Measurements from ENCODE around the gene UST.

Gene UST

GRCh38 chr6:148943451-148943850, 196.6 kb downstream of the UST start:
- H3K9ac ChIP-seq: no peak overlapping the region
- TF ChIP-seq, protein P1, sequence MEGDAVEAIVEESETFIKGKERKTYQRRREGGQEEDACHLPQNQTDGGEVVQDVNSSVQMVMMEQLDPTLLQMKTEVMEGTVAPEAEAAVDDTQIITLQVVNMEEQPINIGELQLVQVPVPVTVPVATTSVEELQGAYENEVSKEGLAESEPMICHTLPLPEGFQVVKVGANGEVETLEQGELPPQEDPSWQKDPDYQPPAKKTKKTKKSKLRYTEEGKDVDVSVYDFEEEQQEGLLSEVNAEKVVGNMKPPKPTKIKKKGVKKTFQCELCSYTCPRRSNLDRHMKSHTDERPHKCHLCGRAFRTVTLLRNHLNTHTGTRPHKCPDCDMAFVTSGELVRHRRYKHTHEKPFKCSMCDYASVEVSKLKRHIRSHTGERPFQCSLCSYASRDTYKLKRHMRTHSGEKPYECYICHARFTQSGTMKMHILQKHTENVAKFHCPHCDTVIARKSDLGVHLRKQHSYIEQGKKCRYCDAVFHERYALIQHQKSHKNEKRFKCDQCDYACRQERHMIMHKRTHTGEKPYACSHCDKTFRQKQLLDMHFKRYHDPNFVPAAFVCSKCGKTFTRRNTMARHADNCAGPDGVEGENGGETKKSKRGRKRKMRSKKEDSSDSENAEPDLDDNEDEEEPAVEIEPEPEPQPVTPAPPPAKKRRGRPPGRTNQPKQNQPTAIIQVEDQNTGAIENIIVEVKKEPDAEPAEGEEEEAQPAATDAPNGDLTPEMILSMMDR (conservative IDR thresholded peaks at IDR 0.05; ENCODE audit: low read depth, low read length): no peak

GRCh38 chr6:148944608-148945007, 197.8 kb downstream of the UST start:
- peaks cover 3% of the 10 kb centered on the region for H3K4me1 ChIP-seq (ENCODE audit: low read depth, poor library complexity, severe bottlenecking)

More at GRCh38 chr6:148943451-148943850, 196.6 kb downstream of the UST start:
- no peak overlapping the region for H3K4me2 ChIP-seq
- H3K79me2 ChIP-seq (ENCODE audit: insufficient read depth, low read depth): no peaks in the 10 kb centered on the region
- H4K20me1 ChIP-seq (ENCODE audit: insufficient read depth): no peaks in the 10 kb centered on the region
- H3K27ac ChIP-seq: no peak overlapping the region
- H3K27me3 ChIP-seq (ENCODE audit: insufficient read depth, low read depth): no peaks in the 10 kb centered on the region
- H2AFZ ChIP-seq (ENCODE audit: low read depth): no peak overlapping the region
- no peak overlapping the region for H3K4me3 ChIP-seq (IDR thresholded peaks at IDR 0.05; ENCODE audit: insufficient read depth, low read depth, low read length)
- H3K36me3 ChIP-seq (ENCODE audit: insufficient read depth): no peaks in the 10 kb centered on the region
- H3K4me1 ChIP-seq (ENCODE audit: low read depth, poor library complexity, severe bottlenecking): no peaks in the 10 kb centered on the region

GRCh38 chr6:148945301-148946021, 198.6 kb downstream of the UST start:
- H4K20me1 ChIP-seq (ENCODE audit: insufficient read depth): no peaks in the 10 kb centered on the region
- H3K4me2 ChIP-seq: no peak overlapping the region
- no peak overlapping the region for H2AFZ ChIP-seq (ENCODE audit: low read depth)
- no peak overlapping the region for H3K4me3 ChIP-seq (IDR thresholded peaks at IDR 0.05; ENCODE audit: insufficient read depth, low read depth, low read length)
- H3K79me2 ChIP-seq (ENCODE audit: insufficient read depth, low read depth): no peaks in the 10 kb centered on the region
- H3K36me3 ChIP-seq (ENCODE audit: insufficient read depth): no peaks in the 10 kb centered on the region
- H3K9ac ChIP-seq: no peak overlapping the region
- H3K27me3 ChIP-seq (ENCODE audit: insufficient read depth, low read depth): no peaks in the 10 kb centered on the region
- peaks cover 11% of the 10 kb centered on the region for H3K4me1 ChIP-seq (ENCODE audit: low read depth, poor library complexity, severe bottlenecking)
- TF ChIP-seq, protein P1 (conservative IDR thresholded peaks at IDR 0.05; ENCODE audit: low read depth, low read length): no peak
- no peak overlapping the region for H3K27ac ChIP-seq

More at GRCh38 chr6:148944608-148945007, 197.8 kb downstream of the UST start:
- Histone ChIP-seq H3K27ac (no peak overlapping the region), H3K4me2 (no peak overlapping the region), H3K4me3 (IDR thresholded peaks at IDR 0.05; ENCODE audit: insufficient read depth, low read depth, low read length) (no peak overlapping the region), H3K79me2 (ENCODE audit: insufficient read depth, low read depth) (no peaks in the 10 kb centered on the region), H4K20me1 (ENCODE audit: insufficient read depth) (no peaks in the 10 kb centered on the region), H3K9ac (no peak overlapping the region), H2AFZ (ENCODE audit: low read depth) (no peak overlapping the region), H3K27me3 (ENCODE audit: insufficient read depth, low read depth) (no peaks in the 10 kb centered on the region), H3K36me3 (ENCODE audit: insufficient read depth) (no peaks in the 10 kb centered on the region)
- TF ChIP-seq, protein P1 (conservative IDR thresholded peaks at IDR 0.05; ENCODE audit: low read depth, low read length): no peak

- no peak overlapping the region for H3K9ac ChIP-seq
- no peak overlapping the region for H3K27ac ChIP-seq
- TF ChIP-seq, protein P1 (conservative IDR thresholded peaks at IDR 0.05; ENCODE audit: low read depth, low read length): peak; percentile 86
These were observed 201.0 kb downstream of the UST start for GRCh38 chr6:148947621-148948444.

More at GRCh38 chr6:148947621-148948444, 201.0 kb downstream of the UST start:
- peaks cover 14% of the 10 kb centered on the region for H3K4me1 ChIP-seq (ENCODE audit: low read depth, poor library complexity, severe bottlenecking)
- H3K4me3 ChIP-seq (IDR thresholded peaks at IDR 0.05; ENCODE audit: insufficient read depth, low read depth, low read length): no peak overlapping the region
- no peaks in the 10 kb centered on the region for H3K27me3 ChIP-seq (ENCODE audit: insufficient read depth, low read depth)
- no peaks in the 10 kb centered on the region for H4K20me1 ChIP-seq (ENCODE audit: insufficient read depth)
- H3K79me2 ChIP-seq (ENCODE audit: insufficient read depth, low read depth): no peaks in the 10 kb centered on the region
- no peaks in the 10 kb centered on the region for H3K36me3 ChIP-seq (ENCODE audit: insufficient read depth)
- no peak overlapping the region for H3K4me2 ChIP-seq
- no peak overlapping the region for H2AFZ ChIP-seq (ENCODE audit: low read depth)

Measured in KMS-11 (cell line).